WTC11 (cell line): ENCODE data around the gene C1D.

ENCODE experiments used
- CTCF ChIP-seq: fragments of 200-600 bp; IDR thresholded peaks from 2 replicates; pipeline ENCODE4 v1.8.0; 2022; ENCODE audit warnings: antibody characterized with exemption
- RELA ChIP-seq: sonication (generic); formaldehyde crosslinking; IDR thresholded peaks from 2 replicates; pipeline ENCODE4 v1.8.1; 2022; ENCODE audit warnings: missing genetic modification reagents, mild to moderate bottlenecking, borderline replicate concordance

- no peak for TF ChIP-seq RELA (CRISPR knock-in tag)
- no peak for TF ChIP-seq CTCF
Measured at GRCh38 chr2:68103709-68104055, 40.9 kb upstream of the C1D start.
